ENCODE data around the gene C10orf71.

DNA sequence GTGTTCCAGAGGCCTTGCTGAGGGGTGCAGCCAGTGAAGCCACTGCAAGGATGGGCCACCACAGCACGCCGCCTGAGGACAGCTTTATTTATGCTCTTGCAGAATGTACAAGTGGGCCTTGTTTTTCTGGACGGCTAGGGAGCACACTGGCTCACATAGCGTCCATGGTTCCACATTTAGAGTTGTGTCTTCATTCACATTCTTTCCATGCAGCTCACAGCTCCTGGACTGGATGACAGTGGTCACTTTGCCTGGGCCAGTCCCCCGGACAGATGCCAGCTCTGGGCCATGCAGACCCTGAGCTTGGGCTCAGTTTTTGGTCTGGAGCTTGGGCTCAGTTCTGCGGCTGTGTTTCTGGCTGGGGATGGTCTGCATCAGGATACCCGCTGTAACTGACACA, 2.6 kb upstream of the C10orf71 start:
- TF ChIP-seq SMC3 (conservative IDR thresholded peaks at IDR 0.05; ENCODE audit: poor library complexity) (no peak), EZH2 (IDR thresholded peaks at IDR 0.05; ENCODE audit: borderline replicate concordance, insufficient read depth, low read length, poor library complexity, severe bottlenecking) (no peak), POLR2AphosphoS5 (IDR thresholded peaks at IDR 0.05) (no peak), EP300 (conservative IDR thresholded peaks at IDR 0.05; ENCODE audit: poor library complexity, severe bottlenecking) (no peak)
- TF ChIP-seq, protein P1, sequence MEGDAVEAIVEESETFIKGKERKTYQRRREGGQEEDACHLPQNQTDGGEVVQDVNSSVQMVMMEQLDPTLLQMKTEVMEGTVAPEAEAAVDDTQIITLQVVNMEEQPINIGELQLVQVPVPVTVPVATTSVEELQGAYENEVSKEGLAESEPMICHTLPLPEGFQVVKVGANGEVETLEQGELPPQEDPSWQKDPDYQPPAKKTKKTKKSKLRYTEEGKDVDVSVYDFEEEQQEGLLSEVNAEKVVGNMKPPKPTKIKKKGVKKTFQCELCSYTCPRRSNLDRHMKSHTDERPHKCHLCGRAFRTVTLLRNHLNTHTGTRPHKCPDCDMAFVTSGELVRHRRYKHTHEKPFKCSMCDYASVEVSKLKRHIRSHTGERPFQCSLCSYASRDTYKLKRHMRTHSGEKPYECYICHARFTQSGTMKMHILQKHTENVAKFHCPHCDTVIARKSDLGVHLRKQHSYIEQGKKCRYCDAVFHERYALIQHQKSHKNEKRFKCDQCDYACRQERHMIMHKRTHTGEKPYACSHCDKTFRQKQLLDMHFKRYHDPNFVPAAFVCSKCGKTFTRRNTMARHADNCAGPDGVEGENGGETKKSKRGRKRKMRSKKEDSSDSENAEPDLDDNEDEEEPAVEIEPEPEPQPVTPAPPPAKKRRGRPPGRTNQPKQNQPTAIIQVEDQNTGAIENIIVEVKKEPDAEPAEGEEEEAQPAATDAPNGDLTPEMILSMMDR (IDR thresholded peaks at IDR 0.05; ENCODE audit: poor library complexity, severe bottlenecking), result no peak
- TF ChIP-seq, protein P2, sequence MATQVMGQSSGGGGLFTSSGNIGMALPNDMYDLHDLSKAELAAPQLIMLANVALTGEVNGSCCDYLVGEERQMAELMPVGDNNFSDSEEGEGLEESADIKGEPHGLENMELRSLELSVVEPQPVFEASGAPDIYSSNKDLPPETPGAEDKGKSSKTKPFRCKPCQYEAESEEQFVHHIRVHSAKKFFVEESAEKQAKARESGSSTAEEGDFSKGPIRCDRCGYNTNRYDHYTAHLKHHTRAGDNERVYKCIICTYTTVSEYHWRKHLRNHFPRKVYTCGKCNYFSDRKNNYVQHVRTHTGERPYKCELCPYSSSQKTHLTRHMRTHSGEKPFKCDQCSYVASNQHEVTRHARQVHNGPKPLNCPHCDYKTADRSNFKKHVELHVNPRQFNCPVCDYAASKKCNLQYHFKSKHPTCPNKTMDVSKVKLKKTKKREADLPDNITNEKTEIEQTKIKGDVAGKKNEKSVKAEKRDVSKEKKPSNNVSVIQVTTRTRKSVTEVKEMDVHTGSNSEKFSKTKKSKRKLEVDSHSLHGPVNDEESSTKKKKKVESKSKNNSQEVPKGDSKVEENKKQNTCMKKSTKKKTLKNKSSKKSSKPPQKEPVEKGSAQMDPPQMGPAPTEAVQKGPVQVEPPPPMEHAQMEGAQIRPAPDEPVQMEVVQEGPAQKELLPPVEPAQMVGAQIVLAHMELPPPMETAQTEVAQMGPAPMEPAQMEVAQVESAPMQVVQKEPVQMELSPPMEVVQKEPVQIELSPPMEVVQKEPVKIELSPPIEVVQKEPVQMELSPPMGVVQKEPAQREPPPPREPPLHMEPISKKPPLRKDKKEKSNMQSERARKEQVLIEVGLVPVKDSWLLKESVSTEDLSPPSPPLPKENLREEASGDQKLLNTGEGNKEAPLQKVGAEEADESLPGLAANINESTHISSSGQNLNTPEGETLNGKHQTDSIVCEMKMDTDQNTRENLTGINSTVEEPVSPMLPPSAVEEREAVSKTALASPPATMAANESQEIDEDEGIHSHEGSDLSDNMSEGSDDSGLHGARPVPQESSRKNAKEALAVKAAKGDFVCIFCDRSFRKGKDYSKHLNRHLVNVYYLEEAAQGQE (IDR thresholded peaks at IDR 0.05; ENCODE audit: borderline replicate concordance), result no peak

Data from neural cell (in vitro differentiated cells).